Activated CD4-positive, alpha-beta T cell treated with anti-CD3 and anti-CD28 coated beads, Interleukin-2, Interleukin-4, amounts not matched to agents 100 ng/mL and 50 ng/mL, durations not matched to agents 16 hours and 8 hours (primary cell): ENCODE results near the gene WDFY3.

Source experiments
- DNase-seq: peaks from one replicate; pipeline ENCODE4 v3.0.0-alpha.2; 2020; ENCODE audit warnings: low spot score

The WDFY3 gene

GRCh38 chr4:84944947-84945346 lies 21.5 kb downstream of the WDFY3 start:
- DNase-seq = no peak

- DNase-seq = no peak
These were observed 25.5 kb downstream of the WDFY3 start for GRCh38 chr4:84940960-84941359.

GRCh38 chr4:84939113-84939512 lies 27.4 kb downstream of the WDFY3 start:
- no peak for DNase-seq

- no peak for DNase-seq
These were observed 28.2 kb downstream of the WDFY3 start for GRCh38 chr4:84938316-84938715.

GRCh38 chr4:84937381-84937977 lies 29.0 kb downstream of the WDFY3 start:
- DNase-seq = no peak

- DNase-seq = no peak
These were observed 30.4 kb downstream of the WDFY3 start for GRCh38 chr4:84936123-84936522.

GRCh38 chr4:84932462-84932861 lies 34.0 kb downstream of the WDFY3 start:
- no peak for DNase-seq

- DNase-seq = no peak
These were observed 34.5 kb downstream of the WDFY3 start for GRCh38 chr4:84931961-84932360.

GRCh38 chr4:84931274-84931673 lies 35.2 kb downstream of the WDFY3 start:
- DNase-seq = no peak

GRCh38 chr4:84928089-84928488 lies 38.4 kb downstream of the WDFY3 start:
- DNase-seq = no peak

- no peak for DNase-seq
These were observed 39.1 kb downstream of the WDFY3 start for GRCh38 chr4:84927428-84927827.

GRCh38 chr4:84925558-84925957 lies 40.9 kb downstream of the WDFY3 start:
- no peak for DNase-seq

- no peak for DNase-seq
These were observed 42.1 kb downstream of the WDFY3 start for GRCh38 chr4:84924434-84924833.

GRCh38 chr4:84920617-84921016 lies 45.9 kb downstream of the WDFY3 start:
- no peak for DNase-seq

- no peak for DNase-seq
These were observed 48.5 kb downstream of the WDFY3 start for GRCh38 chr4:84917869-84918600.

GRCh38 chr4:84917086-84917821 lies 49.2 kb downstream of the WDFY3 start:
- DNase-seq = no peak

GRCh38 chr4:84916227-84916626 lies 50.3 kb downstream of the WDFY3 start:
- DNase-seq = no peak

- DNase-seq = no peak
These were observed 51.1 kb downstream of the WDFY3 start for GRCh38 chr4:84915396-84915780.

- no peak for DNase-seq
These were observed 51.6 kb downstream of the WDFY3 start for GRCh38 chr4:84914686-84915395.

- no peak for DNase-seq
These were observed 53.3 kb downstream of the WDFY3 start for GRCh38 chr4:84913176-84913575.

GRCh38 chr4:84912741-84913140 lies 53.7 kb downstream of the WDFY3 start:
- no peak for DNase-seq

GRCh38 chr4:84908876-84909275 lies 57.6 kb downstream of the WDFY3 start:
- DNase-seq = no peak

- DNase-seq = no peak
These were observed 59.3 kb downstream of the WDFY3 start for GRCh38 chr4:84907145-84907544.
